Activated T-cell treated with anti-CD3 and anti-CD28 coated beads, Interleukin-2, amount 50 U/mL, for 1 hour (primary cell): ENCODE measurements around the gene SLC10A6.
"Not testable (repeated sequence)": the region's sequence is repeated elsewhere in the genome, so short reads cannot be mapped to it uniquely, and the experiment has no call there.

Source experiments
- DNase-seq: peaks from one replicate; pipeline ENCODE4 v3.0.0-alpha.2; 2020

SLC10A6 gene, protein sequence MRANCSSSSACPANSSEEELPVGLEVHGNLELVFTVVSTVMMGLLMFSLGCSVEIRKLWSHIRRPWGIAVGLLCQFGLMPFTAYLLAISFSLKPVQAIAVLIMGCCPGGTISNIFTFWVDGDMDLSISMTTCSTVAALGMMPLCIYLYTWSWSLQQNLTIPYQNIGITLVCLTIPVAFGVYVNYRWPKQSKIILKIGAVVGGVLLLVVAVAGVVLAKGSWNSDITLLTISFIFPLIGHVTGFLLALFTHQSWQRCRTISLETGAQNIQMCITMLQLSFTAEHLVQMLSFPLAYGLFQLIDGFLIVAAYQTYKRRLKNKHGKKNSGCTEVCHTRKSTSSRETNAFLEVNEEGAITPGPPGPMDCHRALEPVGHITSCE

DNA sequence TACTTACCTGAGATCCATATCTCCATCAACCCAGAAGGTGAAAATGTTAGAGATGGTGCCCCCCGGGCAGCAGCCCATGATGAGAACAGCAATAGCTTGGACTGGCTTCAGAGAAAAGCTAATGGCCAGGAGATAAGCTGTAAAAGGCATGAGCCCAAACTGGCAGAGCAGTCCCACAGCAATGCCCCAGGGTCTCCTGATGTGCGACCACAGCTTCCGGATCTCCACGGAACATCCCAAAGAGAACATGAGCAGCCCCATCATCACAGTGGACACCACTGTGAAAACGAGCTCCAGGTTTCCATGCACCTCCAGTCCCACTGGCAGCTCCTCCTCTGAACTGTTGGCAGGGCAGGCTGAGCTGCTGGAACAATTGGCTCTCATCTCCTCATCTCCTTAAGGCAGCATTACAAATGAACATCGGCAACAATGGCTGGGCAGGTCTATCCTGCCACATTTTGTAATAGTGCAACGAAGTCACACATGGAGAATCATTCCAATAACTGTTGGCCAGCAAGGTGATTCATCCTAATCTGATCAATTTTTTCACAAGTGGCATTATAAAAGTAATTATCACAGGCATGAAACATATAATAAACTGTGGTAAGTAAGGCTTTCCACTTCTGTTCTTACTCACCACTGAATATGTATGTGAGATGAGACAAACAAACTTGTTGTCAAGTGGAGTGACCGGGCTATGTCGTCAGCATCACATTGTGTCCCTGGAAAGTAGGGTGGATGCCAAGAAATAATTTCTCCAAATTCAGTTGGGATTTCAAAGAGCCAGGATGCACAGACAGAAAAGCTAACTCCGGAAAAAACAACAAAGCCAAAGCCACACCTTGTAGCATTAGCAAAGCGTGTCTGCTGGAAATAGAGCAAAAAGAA is at the start of gene SLC10A6:
Gene SLC10A6 (minus strand): TSS at position 653 of the 888 bp plus-strand sequence. CDS start 269 bp downstream, at position 384.
- DNase-seq = no peak

DNA sequence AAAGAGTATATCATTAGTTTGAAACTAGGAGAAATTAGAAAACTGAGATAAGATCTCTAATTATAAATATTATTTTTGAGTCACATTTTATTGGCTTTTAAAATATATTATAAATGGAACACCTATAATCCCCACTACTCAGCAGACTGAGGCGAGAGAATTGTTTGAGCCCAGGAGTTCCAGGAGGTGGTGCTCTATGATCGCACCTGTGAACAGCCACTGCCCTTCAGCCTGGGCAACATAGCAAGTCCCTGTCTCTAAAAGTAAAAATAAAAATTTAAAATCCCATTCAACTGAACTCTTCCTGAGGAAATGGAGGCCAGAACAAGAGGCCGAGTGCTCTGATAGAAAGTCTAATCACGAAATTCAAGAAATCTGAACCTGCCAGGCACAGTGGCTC is 49.4 kb upstream of the SLC10A6 start:
- DNase-seq = no peak

DNA sequence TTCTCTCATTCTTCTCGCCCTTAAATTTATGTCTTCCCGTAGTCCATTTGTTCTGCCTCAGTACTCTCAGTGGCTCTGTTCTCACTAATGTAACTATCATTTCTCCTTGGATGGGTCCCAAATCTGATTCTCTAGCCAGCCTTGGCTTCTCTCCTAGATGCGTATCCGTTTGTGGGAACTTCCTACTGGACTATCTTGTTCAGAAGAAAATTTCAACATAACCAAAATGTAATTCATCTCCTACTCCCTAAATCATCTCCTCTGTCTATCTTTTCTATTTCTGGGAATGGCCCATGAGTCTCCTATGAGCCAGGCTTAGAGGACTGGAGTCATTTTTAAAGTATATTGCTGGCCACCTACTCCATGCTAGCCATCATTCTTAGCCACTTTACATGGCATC is 47.4 kb upstream of the SLC10A6 start:
- DNase-seq = no peak

DNA sequence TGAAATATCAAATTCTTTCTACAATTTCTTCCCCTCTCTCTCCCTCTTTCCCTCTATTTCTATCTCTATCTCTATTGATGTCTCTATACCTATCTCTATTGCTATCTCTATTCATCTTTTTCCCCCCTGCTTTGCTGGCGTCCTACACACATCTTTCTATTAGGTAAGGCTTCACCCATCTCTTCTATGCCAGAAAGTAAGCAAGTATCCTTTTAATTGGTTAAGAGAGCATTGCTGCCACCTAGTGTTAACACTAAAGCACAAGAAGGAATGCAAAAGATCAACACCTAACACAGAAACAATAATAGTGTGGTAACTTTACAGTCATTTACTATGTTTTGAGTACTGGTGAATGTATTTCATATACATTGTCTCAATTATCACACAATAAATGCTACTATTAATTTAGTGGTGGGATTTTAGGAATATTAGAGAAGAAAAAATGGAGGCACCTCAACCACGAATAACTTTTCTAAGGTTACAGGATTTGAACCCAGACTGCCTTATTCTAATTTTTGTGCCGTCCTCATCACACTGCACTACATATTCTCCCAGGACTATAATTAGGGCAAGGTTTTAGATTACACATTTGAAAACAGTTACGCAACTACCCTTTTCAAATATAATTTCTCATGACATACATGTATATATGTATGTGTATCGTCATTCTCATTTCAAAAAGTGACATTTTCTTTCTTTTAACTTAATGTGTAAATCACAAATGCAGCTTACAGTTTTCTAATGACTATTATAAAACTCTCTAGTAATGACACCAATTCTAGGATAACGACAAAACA is 46.7 kb upstream of the SLC10A6 start:
- DNase-seq = no peak

DNA sequence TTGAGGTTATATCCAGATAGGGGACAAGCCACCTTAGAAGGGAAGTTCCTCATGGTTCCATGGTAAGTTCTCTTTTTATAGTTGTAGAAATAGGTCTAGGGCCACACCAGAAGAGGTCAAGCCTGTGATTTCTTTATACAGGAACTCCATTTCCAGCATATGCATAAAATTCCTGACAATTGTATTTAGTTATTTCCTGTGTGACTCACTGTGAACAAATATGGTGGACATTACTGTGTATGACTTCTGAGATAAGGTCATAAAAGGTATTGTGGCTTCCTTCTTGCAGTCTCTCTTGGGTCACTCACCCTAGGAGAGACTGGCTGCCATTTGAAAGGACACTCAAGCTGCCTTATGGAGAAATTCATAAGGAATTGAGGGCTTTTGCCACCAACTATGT is 45.3 kb upstream of the SLC10A6 start:
- no peak for DNase-seq

DNA sequence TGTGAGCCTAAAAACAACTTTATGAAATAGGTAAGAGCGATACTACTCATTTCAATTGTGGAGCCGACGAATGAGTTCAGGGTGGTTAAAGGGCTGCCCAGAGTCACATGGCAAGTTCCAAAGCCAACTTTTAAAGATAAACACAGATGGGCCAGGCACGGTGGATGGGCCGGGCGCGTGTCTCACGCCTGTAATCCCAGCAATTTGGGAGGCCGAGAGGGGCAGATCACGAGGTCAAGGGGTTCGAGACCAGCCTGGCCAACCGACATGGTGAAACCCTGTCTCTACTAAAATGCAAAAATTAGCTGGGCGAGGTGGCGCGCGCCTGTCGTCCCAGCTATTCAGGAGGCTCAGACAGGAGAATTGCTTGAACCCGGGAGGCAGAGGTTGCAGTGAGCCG is 44.0 kb upstream of the SLC10A6 start:
- no peak for DNase-seq

DNA sequence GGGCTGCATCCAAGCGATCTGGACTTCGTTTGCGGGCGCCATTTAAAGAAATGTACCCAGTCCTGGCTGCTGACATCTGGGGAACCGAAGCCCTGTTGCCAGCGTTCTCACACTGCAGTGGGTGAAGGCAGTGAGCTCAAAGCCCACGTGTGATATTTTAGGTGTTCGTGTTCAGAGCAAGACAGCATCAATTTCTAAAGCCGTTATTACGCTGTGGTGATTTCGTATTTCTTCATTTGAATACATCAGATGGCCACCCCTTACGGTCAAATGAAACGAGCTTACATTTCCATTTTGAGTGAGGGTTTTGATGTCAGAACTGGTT is 43.4 kb upstream of the SLC10A6 start:
- no peak for DNase-seq

DNA sequence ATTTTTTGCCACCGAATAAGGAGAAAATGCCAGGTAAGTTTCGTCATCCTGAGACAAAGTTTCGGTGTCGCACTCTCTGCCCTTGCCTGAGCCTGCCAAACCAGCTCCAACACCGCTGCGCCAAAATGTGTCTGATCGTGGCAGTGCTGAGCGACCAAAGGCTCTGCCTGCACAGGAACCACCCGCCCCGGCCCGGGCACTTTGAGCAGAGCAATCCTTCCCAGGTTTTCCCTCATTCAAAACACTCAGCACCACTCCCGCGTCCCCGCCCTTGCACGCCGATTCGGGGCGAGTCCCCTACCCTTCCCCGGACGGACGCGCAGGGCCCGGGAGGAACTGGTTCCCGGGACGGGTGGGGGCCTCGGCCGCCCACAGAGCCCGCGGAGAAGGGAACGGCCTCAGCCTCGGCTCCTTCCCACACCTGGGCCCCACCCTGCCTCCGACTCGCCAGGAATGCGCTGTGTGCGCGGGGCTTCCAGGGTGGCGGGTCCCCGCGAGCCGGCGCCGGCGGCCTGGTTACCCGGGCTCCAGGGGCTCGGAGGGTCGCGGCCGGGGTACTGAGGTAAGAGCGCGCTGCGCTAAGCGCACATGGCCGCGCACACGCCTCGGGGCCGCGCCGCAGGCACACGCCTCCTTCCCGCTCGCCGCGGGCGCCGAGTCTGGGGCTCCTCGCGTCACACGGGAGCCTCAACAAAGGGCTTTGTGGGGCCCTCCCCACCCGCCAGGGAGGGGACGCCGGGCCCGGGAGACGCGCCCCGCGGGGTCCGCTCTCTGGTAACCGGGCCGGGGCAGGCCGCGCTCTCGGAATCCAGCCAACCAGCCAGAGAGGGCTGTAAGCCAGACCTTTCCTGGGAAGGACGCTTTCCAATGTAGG is 42.8 kb upstream of the SLC10A6 start, which contains the start of gene C4orf36:
Gene C4orf36 (minus strand): TSS at position 661 of the 874 bp plus-strand sequence. CDS start 902 bp downstream, outside the sequence.
- peak; percentile 35 for DNase-seq

DNA sequence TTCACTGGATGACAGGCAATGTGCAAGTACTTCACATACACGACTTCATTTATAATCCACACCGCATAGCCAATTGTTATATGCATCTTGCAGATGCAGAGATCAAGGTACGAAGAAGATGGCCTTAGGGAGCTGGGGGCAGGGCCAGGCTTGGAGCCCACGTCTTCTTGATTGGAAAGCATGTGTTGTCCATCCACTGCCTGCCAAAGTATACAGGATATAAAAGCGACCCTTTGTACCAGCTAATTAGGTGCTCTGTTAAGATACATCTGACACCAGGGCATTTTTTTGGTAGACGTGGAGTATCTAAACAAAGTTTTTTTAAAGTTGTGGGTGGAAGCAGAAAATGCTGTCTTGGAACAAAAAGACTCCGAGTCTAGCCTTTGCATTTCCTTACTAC is 41.6 kb upstream of the SLC10A6 start:
- DNase-seq = no peak

DNA sequence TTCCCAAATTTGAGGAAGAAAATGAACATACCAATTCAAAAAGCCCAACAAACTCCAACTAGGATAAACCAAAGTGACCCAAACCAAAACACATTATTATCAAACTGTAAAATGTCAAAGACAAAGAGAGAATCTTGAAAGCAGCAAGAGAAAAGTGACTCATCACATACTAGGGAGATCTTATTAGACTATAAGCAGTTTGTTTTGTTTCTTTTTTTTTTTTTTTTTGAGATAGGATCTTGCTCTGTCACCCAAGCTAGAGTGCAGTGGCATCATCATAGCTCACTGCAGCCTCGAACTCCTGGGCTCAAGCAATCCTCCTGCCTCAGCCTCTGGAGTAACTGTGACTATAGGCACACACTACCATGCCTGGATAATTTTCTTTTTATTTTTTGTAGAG is 30.5 kb upstream of the SLC10A6 start:
- no peak for DNase-seq

DNA sequence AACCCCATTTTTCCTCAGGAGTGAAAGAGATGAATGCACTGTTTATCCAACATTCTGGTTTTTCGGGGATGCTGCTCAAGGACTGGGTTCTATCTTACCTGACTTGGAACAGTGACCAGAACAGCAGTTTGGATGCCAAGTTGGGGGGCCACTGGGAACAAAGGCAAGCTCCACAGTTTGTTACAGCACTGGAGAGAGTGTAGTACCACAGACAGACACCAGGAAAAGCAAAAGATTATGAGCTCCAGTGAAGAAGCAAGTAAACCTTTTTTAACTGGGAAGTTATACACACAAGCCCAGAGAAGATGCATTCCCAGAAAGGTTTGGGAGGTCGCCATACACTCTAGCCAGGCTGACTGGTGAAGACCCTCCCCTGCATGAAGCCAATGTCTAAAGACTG is 29.5 kb upstream of the SLC10A6 start:
- DNase-seq = no peak

DNA sequence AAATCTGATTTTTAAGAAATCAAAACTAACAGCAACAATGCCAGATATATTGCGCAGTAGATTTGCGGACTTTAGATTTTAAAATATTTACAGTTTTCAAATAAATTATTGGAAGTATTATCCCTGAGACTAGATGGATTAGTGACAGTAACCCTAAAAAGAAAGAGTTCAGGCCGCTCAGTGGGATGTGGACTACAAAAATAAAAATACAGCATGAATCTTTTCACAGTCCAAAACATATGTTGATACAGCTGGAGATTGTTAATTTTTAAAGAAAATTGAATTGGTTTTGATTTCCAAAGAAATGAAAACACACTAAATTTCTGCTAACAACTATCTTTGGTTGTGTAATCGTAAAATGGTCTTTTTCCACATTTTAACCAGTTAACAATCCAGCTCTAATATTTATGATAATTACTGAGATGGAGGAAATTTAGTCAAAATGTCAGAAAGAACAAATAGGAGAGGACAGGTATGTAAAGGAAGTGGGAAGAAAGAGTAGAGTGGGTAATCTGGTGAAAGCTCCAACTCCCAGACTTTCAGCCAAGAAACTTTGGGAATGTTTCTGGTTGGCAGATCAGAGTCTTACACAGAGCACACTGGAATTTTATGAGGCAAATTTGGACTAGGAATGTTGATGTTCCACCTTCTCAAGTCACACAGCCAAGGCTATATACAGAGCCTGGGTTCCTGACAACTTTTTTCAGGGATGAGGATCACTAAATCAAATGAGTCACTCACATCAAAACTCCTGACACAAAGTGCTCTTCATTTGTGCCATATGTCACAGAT is 27.9 kb upstream of the SLC10A6 start:
- no peak for DNase-seq

DNA sequence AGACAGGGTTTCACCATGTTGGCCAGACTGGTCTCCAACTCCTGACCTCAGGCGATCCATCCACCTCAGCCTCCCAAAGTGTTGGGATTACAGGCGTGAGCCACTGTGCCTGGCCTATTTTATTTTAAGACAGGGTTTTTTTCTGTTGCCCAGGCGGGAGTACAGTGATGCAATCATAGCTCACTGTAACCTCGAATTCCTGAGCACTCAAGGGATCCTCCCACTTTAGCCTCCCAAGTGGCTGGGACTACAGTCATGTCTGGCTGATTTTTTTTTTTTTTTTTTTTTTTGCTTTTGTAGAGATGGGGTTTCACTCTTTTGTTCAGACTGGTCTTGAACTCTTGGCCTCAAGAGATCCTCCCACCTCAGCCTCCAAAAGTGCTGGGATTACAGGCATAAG is 26.3 kb upstream of the SLC10A6 start:
- not testable (repeated sequence) for DNase-seq

DNA sequence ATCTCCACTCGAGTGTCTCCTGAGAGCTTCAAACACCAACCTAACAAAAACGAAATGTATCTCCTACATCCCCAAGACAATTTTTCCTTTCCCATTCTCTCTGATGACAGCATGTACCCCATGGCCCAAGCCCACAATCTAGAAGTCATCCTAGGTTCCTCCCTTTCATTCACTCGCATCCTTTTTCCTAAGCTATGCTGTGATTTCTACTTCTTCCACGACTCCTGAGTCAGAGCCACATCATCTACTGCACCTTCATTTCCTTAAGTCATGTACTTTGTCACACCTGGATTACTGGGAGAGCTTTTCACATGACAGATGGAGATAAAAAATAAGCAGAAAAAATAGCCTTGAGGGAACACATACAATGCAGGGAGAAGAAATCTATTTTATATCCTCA is 23.0 kb upstream of the SLC10A6 start:
- no peak for DNase-seq

DNA sequence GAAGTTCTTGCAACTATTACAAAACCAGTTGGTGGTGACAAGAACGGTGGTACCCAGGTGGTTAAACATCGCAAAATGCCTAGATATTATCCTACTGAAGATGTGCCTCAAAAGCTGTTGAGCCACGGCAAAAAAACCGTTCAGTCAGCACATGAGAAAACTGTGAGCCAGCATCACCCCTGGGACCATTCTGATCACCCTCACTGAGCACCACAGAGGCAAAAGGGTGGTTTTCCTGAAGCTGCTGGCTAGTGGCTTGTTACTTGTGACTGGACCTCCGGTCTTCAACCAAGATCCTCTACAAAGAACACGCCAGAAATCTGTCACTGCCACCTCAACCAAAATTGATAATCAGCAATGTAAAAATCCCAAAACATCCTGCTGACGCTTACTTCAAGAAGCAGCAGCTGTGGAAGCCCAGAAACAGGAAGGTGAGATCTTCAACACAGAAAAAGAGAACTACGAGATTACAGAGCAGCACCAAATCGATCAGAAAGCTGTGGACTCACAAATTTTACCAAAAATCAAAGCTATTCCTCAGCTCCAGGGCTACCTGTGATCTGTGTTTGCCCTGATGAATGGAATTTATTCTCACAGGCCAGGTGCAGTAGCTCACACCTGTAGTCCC is 21.4 kb upstream of the SLC10A6 start:
- DNase-seq = no peak

DNA sequence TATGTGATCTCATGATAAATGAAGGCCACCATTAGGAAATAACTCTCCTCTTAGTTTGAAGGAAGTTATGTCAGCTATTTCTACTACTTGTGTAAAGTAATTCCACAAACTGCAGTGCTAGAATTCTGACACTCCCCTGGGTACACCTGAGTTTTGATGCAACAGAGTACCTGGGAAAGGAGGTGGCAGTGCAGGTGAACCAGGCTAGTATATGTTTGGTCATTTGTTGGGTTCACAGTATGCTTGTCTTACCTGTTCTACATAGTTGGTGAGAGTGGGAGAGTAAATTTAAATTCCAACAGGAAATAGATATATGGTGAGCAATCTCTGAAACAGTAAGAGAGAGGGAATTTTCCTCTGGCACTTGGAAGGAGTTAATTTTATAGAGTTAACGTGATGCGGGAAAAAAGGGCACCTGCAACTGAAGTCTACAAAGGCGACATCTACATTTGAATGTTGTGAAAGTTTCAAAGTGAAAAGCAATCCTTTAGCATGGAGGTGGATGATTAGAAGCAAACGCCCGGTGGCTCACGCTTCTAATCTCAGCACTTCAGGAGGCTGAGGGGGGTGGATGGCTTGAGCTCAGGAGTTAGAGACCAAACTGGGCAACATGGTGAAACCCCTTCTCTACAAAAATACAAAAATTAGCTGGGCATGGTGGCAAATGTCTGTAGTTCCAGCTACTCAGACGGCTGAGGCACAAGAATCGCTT is 8.3 kb upstream of the SLC10A6 start:
- DNase-seq = no peak

DNA sequence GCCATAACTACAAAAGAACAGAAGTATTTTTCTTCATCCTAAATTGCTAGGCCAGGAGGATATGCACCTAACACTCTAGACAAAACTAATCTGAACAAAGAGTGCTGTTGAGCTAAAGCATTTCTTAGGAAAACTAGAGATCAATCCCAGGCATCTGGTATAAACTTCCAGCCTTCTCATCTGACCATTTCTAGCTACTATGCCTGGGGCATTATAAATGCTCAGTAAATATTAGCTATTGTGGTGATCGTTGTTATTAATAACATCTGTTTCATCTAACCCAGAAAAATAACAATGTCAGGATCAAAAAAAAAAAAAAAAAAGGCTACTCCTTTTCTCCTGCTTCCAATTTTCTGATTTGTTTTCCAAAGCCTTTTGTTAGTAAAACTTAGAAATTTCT is 7.7 kb upstream of the SLC10A6 start:
- DNase-seq = no peak

DNA sequence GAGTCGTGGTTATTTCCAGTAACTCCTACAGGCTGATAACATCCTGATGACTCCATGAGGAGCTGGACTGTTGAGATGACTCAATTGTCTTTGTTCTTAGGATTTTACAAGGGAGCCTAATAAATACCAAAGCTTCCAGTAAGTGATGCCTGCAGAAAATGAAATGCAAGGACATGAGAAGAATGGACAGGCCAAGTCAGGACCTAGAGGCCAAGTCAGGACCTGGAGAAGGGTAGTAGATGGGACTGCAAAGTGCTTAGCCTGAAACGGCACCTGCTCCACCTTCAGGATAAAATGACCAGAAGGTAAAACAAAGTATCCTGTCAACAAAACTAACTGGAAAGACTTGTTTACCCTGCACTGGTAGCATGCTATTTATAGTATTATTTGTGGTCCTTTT is 6.4 kb upstream of the SLC10A6 start:
- DNase-seq = no peak

DNA sequence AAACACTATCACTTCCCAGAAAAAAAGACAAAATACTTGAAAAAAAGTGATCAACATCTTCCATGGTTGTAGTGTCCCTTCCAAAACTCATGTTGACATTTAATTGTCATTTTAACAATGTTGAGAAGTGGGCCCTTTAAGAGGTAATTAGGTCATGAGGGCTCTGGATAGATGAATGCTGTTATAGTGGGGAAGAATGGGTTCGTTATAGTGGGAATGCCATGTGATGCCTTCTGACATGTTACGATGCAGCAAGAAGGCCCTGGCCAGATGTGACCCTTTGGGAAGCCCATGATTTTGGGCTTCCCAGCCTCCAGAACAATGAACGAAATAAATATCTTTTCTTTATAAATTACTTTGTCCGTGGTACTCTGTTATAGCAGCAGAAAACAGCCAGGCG is 4.0 kb upstream of the SLC10A6 start:
- no peak for DNase-seq

DNA sequence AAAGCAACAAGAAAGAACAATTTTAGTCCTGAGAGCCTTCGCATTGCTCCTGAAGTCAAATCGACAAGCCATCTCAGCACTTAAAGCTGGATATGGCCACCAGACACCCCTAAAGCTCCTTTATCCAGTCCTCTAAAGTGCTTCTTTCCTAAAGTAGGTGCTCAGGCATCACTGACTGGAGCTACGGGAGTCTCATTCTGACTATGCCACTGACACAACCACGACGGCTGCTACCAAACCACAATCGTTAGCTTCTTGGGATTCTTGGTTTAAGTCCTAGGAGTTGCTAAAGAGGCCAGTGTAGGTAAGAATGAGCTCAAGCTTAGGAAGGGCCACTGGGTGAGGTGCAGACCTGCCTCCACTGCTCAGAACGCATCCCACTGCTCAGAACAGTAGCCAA is 1.0 kb downstream of the SLC10A6 start:
- no peak for DNase-seq
